Ishikawa (cell line): Measurements from ENCODE around the gene APLP1.

Experiments used
- CEBPB ChIP-seq: IDR thresholded peaks from 2 replicates; pipeline ENCODE4 v1.6.1; 2012
- CREB1 ChIP-seq: IDR thresholded peaks from 2 replicates; pipeline ENCODE4 v1.6.1; 2012; ENCODE audit warnings: low read depth
- EGR1 ChIP-seq: IDR thresholded peaks from 2 replicates; pipeline ENCODE4 v1.6.1; 2012
- EP300 ChIP-seq: IDR thresholded peaks from 2 replicates; pipeline ENCODE4 v1.6.1; 2012; ENCODE audit warnings: borderline replicate concordance
- FOXM1 ChIP-seq: IDR thresholded peaks from 2 replicates; pipeline ENCODE4 v1.6.1; 2012; ENCODE audit warnings: low read depth, borderline replicate concordance
- MAX ChIP-seq: IDR thresholded peaks from 2 replicates; pipeline ENCODE4 v1.6.1; 2012
- NFIC ChIP-seq: IDR thresholded peaks from 2 replicates; pipeline ENCODE4 v1.6.1; 2012
- RAD21 ChIP-seq: IDR thresholded peaks from 2 replicates; pipeline ENCODE4 v1.6.1; 2012; ENCODE audit warnings: low read depth
- REST ChIP-seq: IDR thresholded peaks from 2 replicates; pipeline ENCODE4 v1.6.1; 2012; ENCODE audit warnings: low read depth, mild to moderate bottlenecking
- TAF1 ChIP-seq: IDR thresholded peaks from 2 replicates; pipeline ENCODE4 v1.6.1; 2012; ENCODE audit warnings: low read depth, mild to moderate bottlenecking
- TCF12 ChIP-seq: IDR thresholded peaks from 2 replicates; pipeline ENCODE4 v1.6.1; 2012; ENCODE audit warnings: low read depth
- TEAD4 ChIP-seq: IDR thresholded peaks from 2 replicates; pipeline ENCODE4 v1.6.1; 2012
- USF1 ChIP-seq: IDR thresholded peaks from 2 replicates; pipeline ENCODE4 v1.6.1; 2012
- YY1 ChIP-seq: IDR thresholded peaks from 2 replicates; pipeline ENCODE4 v1.6.1; 2012; ENCODE audit warnings: low read depth
- ZBTB7A ChIP-seq: IDR thresholded peaks from 2 replicates; pipeline ENCODE4 v1.6.1; 2012; ENCODE audit warnings: low read depth

Gene APLP1

GRCh38 chr19:35868823-35869326, 501 bp downstream of the APLP1 start:
- TF ChIP-seq YY1 (no peak), CREB1 (no peak), REST (no peak), ZBTB7A (no peak), EGR1 (no peak), EP300 (no peak), TCF12 (no peak), TEAD4 (no peak), CEBPB (no peak), FOXM1 (no peak), RAD21 (no peak)

- TF ChIP-seq TAF1 (no peak), ZBTB7A (peak; percentile 88), YY1 (no peak), USF1 (no peak), MAX (peak; percentile 94), RAD21 (no peak), EP300 (no peak), FOXM1 (0 out of 2 replicates have a peak, but pooled peaks have one; percentile 40), TEAD4 (no peak), EGR1 (no peak), CEBPB (no peak)
Observed at GRCh38 chr19:35869327-35870123, 1.2 kb downstream of the APLP1 start.

GRCh38 chr19:35870798-35871197, 2.4 kb downstream of the APLP1 start:
- TF ChIP-seq EGR1 (no peak), RAD21 (no peak), CEBPB (no peak), EP300 (no peak)

- TF ChIP-seq MAX (no peak), USF1 (no peak), EP300 (no peak), ZBTB7A (no peak), EGR1 (no peak), FOXM1 (no peak), CREB1 (no peak), REST (no peak), RAD21 (no peak), TAF1 (no peak), TCF12 (no peak), CEBPB (no peak), NFIC (no peak), TEAD4 (no peak), YY1 (no peak)
Observed at GRCh38 chr19:35871611-35872010, 3.2 kb downstream of the APLP1 start.

GRCh38 chr19:35872180-35872579, 3.8 kb downstream of the APLP1 start:
- TF ChIP-seq CEBPB, result no peak
- TF ChIP-seq TAF1, result no peak
- TF ChIP-seq RAD21, result no peak
- peak; percentile 55; the same call in 1 of the 2 replicates for TF ChIP-seq YY1
- no peak for TF ChIP-seq EP300

- TF ChIP-seq TCF12 (no peak), TAF1 (no peak), CEBPB (no peak), EGR1 (no peak), NFIC (no peak), EP300 (no peak), REST (no peak), YY1 (no peak), TEAD4 (no peak), RAD21 (no peak), MAX (no peak), FOXM1 (no peak), USF1 (no peak), CREB1 (no peak), ZBTB7A (no peak)
Observed at GRCh38 chr19:35874392-35874930, 6.1 kb downstream of the APLP1 start.
